Right lobe of liver (tissue), 6 donors: ENCODE measurements around the gene RANBP2. TPM values are rescaled to one million over a fixed set of nuclear protein-coding genes. Genes with fewer than 3 reads are reported as not detected.
"Not testable (repeated sequence)": the region's sequence is repeated elsewhere in the genome, so short reads cannot be mapped to it uniquely, and the experiment has no call there.

Source experiments
- ATAC-seq, 4 donors: fragments of 200-7000 bp; cut with Tn5 transposase; one replicate each; pipeline ENCODE4 v1.9.1; 2020; ENCODE audit warnings: mild to moderate bottlenecking in 4 of 4, moderate library complexity in 4 of 4
- DNase-seq, 3 donors: peaks; one replicate each; pipeline ENCODE4 v3.0.0-alpha.2; 2020
- H3K27ac ChIP-seq, 3 donors: fragments of 200-600 bp; one replicate each; pipeline ENCODE4 v1.8.0; 2022
- H3K27me3 ChIP-seq, 2 donors: fragments of 200-600 bp; one replicate each; pipeline ENCODE4 v1.8.0; 2022
- H3K36me3 ChIP-seq, 4 donors: fragments of 200-600 bp; sonication (generic) in 1 of 4; one replicate each; pipeline versions ENCODE4 v1.5.1 to v1.8.0; 2017 to 2022; ENCODE audit warnings: control low read depth in 1 of 4
- H3K4me1 ChIP-seq, 4 donors: fragments of 200-600 bp; sonication (generic) in 1 of 4; one replicate each; pipeline versions ENCODE4 v1.5.1 to v1.8.0; 2017 to 2022; ENCODE audit warnings: control low read depth in 1 of 4
- H3K4me3 ChIP-seq, 3 donors: fragments of 200-600 bp; one replicate each; pipeline ENCODE4 v1.8.0; 2022
- H3K9me3 ChIP-seq, 4 donors: fragments of 200-600 bp; sonication (generic) in 1 of 4; one replicate each; pipeline versions ENCODE4 v1.5.1 to v1.8.0; 2017 to 2022; ENCODE audit warnings: control low read depth in 1 of 4
- CTCF ChIP-seq, 4 donors: fragments of 200-600 bp in 3 of 4; fragments of 450-650 bp in 1 of 4; IDR thresholded peaks; one replicate each; pipeline versions ENCODE4 v1.5.1 to v1.8.0; 2016 to 2022; ENCODE audit warnings: antibody characterized with exemption in 4 of 4, mild to moderate bottlenecking in 2 of 4
- POLR2A ChIP-seq: fragments of 450-650 bp; IDR thresholded peaks from one replicate; pipeline ENCODE4 v1.6.1; 2017; ENCODE audit warnings: antibody characterized with exemption, mild to moderate bottlenecking
- WGBS: methylation state at CpG from one replicate; pipeline ENCODE4 v1.1.6; 2018; ENCODE audit warnings: low coverage, low lambda C conversion rate; ENCODE audit not compliant: insufficient coverage; ENCODE audit errors: missing lambda C conversion rate; 5-methylcytosine and 5-hydroxymethylcytosine counted together
- intact Hi-C, 2 donors: fragments of 100-400 bp; cut with DNase I; formaldehyde crosslinking; loops; one replicate each; pipeline versions ENCODE4 v1.11.2 to v1.14.1; 2022
- total RNA-seq, 6 experiments: library from RNA; depleted of rRNA in 2 of 6; stranded (reverse); fragments of >200 nt in 2 of 6; fragmentation: NEBNext Ultra II Directional in 3 of 6; extraction: Animal tissue kit (Norgen Biotek cat#: 25700) in 3 of 6; gene quantifications; one replicate each; pipeline versions ENCODE4 v1.1.0 to v1.2.4, GENCODE V29; 2016 to 2023
- donor health status: DM: no; HTN: yes; CAD: no.
- donor health status: DM: no; HTN: no; CAD: no.
- donor health status: DM: no; HTN: no; CAD: no.
- donor health status: DM: no; HTN: yes; CAD: no.
- donor health status: DM: no; HTN: yes; CAD: no.

RANBP2 gene
- total RNA-seq, 6 experiments from 2014 or later: 31.9 to 41.5 (median 36.1) TPM

- WGBS: no CpG with 5 or more reads among the region's 1 CpG
- H3K27ac ChIP-seq, H3K4me3 ChIP-seq, H3K9me3 ChIP-seq, H3K27me3 ChIP-seq, H3K36me3 ChIP-seq, DNase-seq, intact Hi-C loops: not testable (repeated sequence)
- TF ChIP-seq CTCF (IDR thresholded peaks at IDR 0.05): peak in 3 of 4 donors; percentile 11 to 30 (median 24)
- peak; percentile 96 to 99 (median 98) for ATAC-seq
- H3K4me1 ChIP-seq: peaks cover 0 to 11% (median 0%) of the 10 kb centered on the region in 4 donors
These were observed 29.3 kb upstream of the RANBP2 start for GRCh38 chr2:108690001-108690400.

GRCh38 chr2:108691447-108691846 lies 27.8 kb upstream of the RANBP2 start:
- intact Hi-C loops: no loop called here

GRCh38 chr2:108701208-108701607 lies 18.1 kb upstream of the RANBP2 start:
- H3K4me3 ChIP-seq: no peak overlapping the region
- TF ChIP-seq CTCF (IDR thresholded peaks at IDR 0.05) (no peak), POLR2A (no peak)
- H3K27me3 ChIP-seq: no peaks in the 10 kb centered on the region
- WGBS: 85% methylated on average over 3 of the region's 3 CpGs
- no peaks in the 10 kb centered on the region for H3K36me3 ChIP-seq
- no peaks in the 10 kb centered on the region for H3K4me1 ChIP-seq
- H3K9me3 ChIP-seq: no peaks in the 10 kb centered on the region
- H3K27ac ChIP-seq: no peak overlapping the region
- no peak for DNase-seq
- ATAC-seq: no peak
- intact Hi-C loops: no loop called here

More at GRCh38 chr2:108691447-108691846, 27.8 kb upstream of the RANBP2 start:
- H3K9me3 ChIP-seq: no peaks in the 10 kb centered on the region
- H3K27ac ChIP-seq: no peak overlapping the region
- DNase-seq (peak in 2 of 3 donors; percentile 25 to 53), ATAC-seq (peak; percentile 34 to 66 (median 49))
- no peak overlapping the region for H3K4me3 ChIP-seq
- H3K36me3 ChIP-seq: no peaks in the 10 kb centered on the region
- no peak for TF ChIP-seq CTCF (IDR thresholded peaks at IDR 0.05)
- no peak for TF ChIP-seq POLR2A
- H3K4me1 ChIP-seq: peaks cover 0 to 11% (median 0%) of the 10 kb centered on the region in 4 donors
- no peaks in the 10 kb centered on the region for H3K27me3 ChIP-seq
- 35% methylated on average over 4 of the region's 7 CpGs for WGBS

GRCh38 chr2:108701806-108702205 lies 17.5 kb upstream of the RANBP2 start:
- DNase-seq (no peak), ATAC-seq (no peak)
- Histone ChIP-seq H3K4me1 (no peaks in the 10 kb centered on the region), H3K4me3 (no peak overlapping the region), H3K9me3 (no peaks in the 10 kb centered on the region), H3K27me3 (no peaks in the 10 kb centered on the region), H3K36me3 (no peaks in the 10 kb centered on the region), H3K27ac (no peak overlapping the region)
- intact Hi-C loops: no loop called here
- TF ChIP-seq POLR2A (no peak), CTCF (IDR thresholded peaks at IDR 0.05) (no peak)
- WGBS: 59% methylated on average over 2 of the region's 2 CpGs

GRCh38 chr2:108704871-108705270 lies 14.4 kb upstream of the RANBP2 start:
- Histone ChIP-seq H3K27me3 (no peaks in the 10 kb centered on the region), H3K4me1 (no peaks in the 10 kb centered on the region), H3K36me3 (no peaks in the 10 kb centered on the region), H3K4me3 (no peak overlapping the region), H3K27ac (no peak overlapping the region), H3K9me3 (no peaks in the 10 kb centered on the region)
- WGBS: no CpG with 5 or more reads among the region's 1 CpG
- DNase-seq (no peak), ATAC-seq (no peak)
- intact Hi-C loops: no loop called here
- no peak for TF ChIP-seq POLR2A
- TF ChIP-seq CTCF (IDR thresholded peaks at IDR 0.05): no peak
